Neural cell (in vitro differentiated cells): ENCODE results near the gene SLC6A11. TPM values are rescaled to one million over a fixed set of nuclear protein-coding genes. Genes with fewer than 3 reads are reported as not detected.

ENCODE experiments used
- H2AFZ ChIP-seq: fragments of 200-600, 300-800 bp; sonication (generic), shearing (Covaris generic); 2 replicates; pipeline ENCODE4 v1.6.0; 2014; ENCODE audit warnings: low read depth, mild to moderate bottlenecking, antibody characterized with exemption, low read length, moderate library complexity
- H3F3A ChIP-seq: fragments of 200-600 bp; shearing (Covaris generic); 2 replicates; pipeline ENCODE4 v1.6.1; 2016; ENCODE audit warnings: mild to moderate bottlenecking, moderate library complexity, mixed read lengths, antibody characterized with exemption, low read length; ENCODE audit not compliant: insufficient read depth, poor library complexity, severe bottlenecking
- H3K27ac ChIP-seq: fragments of 200-600, 300-800 bp; sonication (generic), shearing (Covaris generic); 2 replicates; pipeline ENCODE4 v1.5.1; 2014; ENCODE audit warnings: mild to moderate bottlenecking, low read length, moderate library complexity
- H3K27me3 ChIP-seq: fragments of 300-800, 200-600 bp; sonication (generic), shearing (Covaris generic); 2 replicates; pipeline ENCODE4 v1.6.0; 2014; ENCODE audit warnings: mild to moderate bottlenecking, low read depth, low read length, moderate library complexity; ENCODE audit not compliant: insufficient read depth
- H3K36me3 ChIP-seq: fragments of 300-800, 200-600 bp; sonication (generic), shearing (Covaris generic); 2 replicates; pipeline ENCODE4 v1.5.1; 2014; ENCODE audit warnings: mild to moderate bottlenecking, antibody characterized with exemption, low read length, moderate library complexity; ENCODE audit not compliant: insufficient read depth
- H3K4me2 ChIP-seq: fragments of 300-800, 200-600 bp; sonication (generic), shearing (Covaris generic); 2 replicates; pipeline ENCODE4 v1.6.0; 2014; ENCODE audit warnings: mild to moderate bottlenecking, low read length
- H3K4me3 ChIP-seq: fragments of 300-800, 200-600 bp; sonication (generic), shearing (Covaris generic); 2 replicates; pipeline ENCODE4 v1.5.1; 2014; ENCODE audit warnings: mild to moderate bottlenecking, low read length, moderate library complexity
- H3K79me2 ChIP-seq: fragments of 200-600 bp; shearing (Covaris generic); replicated peaks from 2 replicates; pipeline ENCODE4 v1.6.0; 2014; ENCODE audit warnings: mild to moderate bottlenecking, low read length, moderate library complexity; ENCODE audit not compliant: insufficient read depth
- H3K9ac ChIP-seq: fragments of 300-800, 200-600 bp; sonication (generic), shearing (Covaris generic); 2 replicates; pipeline ENCODE4 v1.6.1; 2016; ENCODE audit warnings: mild to moderate bottlenecking, low read length, mixed read lengths
- H3K9me2 ChIP-seq: fragments of 200-600 bp; shearing (Covaris generic); 2 replicates; pipeline ENCODE4 v1.6.1; 2016; ENCODE audit warnings: mild to moderate bottlenecking, low read length, mixed read lengths; ENCODE audit not compliant: insufficient read depth
- H3K9me3 ChIP-seq: fragments of 200-600, 300-800 bp; sonication (generic), shearing (Covaris generic); 2 replicates; pipeline ENCODE4 v1.6.1; 2016; ENCODE audit warnings: mild to moderate bottlenecking, mixed run types, low read length, moderate library complexity, mixed read lengths
- H4K20me1 ChIP-seq: fragments of 200-600 bp; shearing (Covaris generic); 2 replicates; pipeline ENCODE4 v1.6.1; 2016; ENCODE audit warnings: mild to moderate bottlenecking, mixed run types; ENCODE audit not compliant: insufficient read depth
- EP300 ChIP-seq: fragments of 450-650 bp; conservative IDR thresholded peaks from 2 replicates; pipeline ENCODE4 v1.6.1; 2014; ENCODE audit warnings: antibody characterized with exemption, mild to moderate bottlenecking, moderate library complexity; ENCODE audit not compliant: poor library complexity, severe bottlenecking
- EZH2 ChIP-seq: fragments of 200-600, 300-800 bp; shearing (Covaris generic), sonication (generic); IDR thresholded peaks from 2 replicates; pipeline ENCODE4 v1.6.1; 2014; ENCODE audit warnings: antibody characterized with exemption, low read length, borderline replicate concordance, mild to moderate bottlenecking; ENCODE audit not compliant: insufficient read depth, poor library complexity, severe bottlenecking
- POLR2AphosphoS5 ChIP-seq: IDR thresholded peaks from 2 replicates; pipeline ENCODE4 v1.6.1; 2012
- RAD21 ChIP-seq: fragments of 450-650 bp; conservative IDR thresholded peaks from 2 replicates; pipeline ENCODE4 v1.6.1; 2014; ENCODE audit warnings: antibody characterized with exemption, mild to moderate bottlenecking, moderate library complexity
- SMC3 ChIP-seq: fragments of 450-650 bp; conservative IDR thresholded peaks from 2 replicates; pipeline ENCODE4 v1.6.1; 2014; ENCODE audit warnings: antibody characterized with exemption, mild to moderate bottlenecking, moderate library complexity; ENCODE audit not compliant: poor library complexity
- TAF1 ChIP-seq: IDR thresholded peaks from 2 replicates; pipeline ENCODE4 v1.6.1; 2012; ENCODE audit warnings: low read depth
- polyA plus RNA-seq: library from polyadenylated mRNA; depleted of rRNA; stranded (reverse); fragments of >200 nt; gene quantifications from 2 replicates; pipeline ENCODE4 v1.2.3, GENCODE V29; 2014
- TF ChIP-seq, protein P1 (sequence below): IDR thresholded peaks from 2 replicates; pipeline ENCODE4 v1.6.1; 2012; ENCODE audit warnings: borderline replicate concordance
- TF ChIP-seq, protein P2 (sequence below): fragments of 450-650 bp; IDR thresholded peaks from 2 replicates; pipeline ENCODE4 v1.5.1; 2014; ENCODE audit warnings: antibody characterized with exemption, mild to moderate bottlenecking, moderate library complexity; ENCODE audit not compliant: poor library complexity, severe bottlenecking

Gene SLC6A11
- polyA plus RNA-seq, 1 donor from 2014 or later, result 4.2 TPM

DNA sequence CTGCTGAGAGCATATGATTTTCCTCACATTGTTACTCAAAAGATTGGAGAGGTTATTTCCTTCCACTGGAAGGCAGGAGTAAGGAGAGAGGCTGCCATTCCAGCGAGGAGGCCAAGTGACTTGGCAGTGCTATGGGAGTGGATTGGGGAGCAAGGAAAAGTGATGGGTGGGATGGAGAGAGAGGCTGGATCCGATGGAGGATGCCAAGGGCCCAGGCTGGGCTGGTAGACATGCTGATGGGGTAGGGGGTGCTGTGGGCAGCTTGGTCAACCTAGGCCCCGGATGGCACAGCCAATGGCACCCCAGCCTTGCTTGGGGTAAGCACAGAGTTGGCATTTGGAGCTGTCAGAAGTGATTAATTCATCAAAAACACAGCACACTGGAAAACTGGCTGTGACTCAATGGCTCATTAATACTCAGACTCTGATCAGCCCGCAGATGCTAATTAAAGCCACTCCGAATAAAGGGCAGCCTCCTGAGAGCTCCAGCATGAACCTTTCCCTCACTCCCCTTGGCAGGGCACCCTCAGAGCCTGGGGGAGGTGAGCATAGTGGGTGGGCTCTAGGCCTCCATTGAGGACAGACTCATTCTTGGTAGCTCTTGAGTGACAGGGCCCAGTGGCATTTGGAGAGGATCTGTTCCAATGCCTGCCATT lies 154.4 kb downstream of the SLC6A11 start:
- H3F3A ChIP-seq, result no peaks in the 10 kb centered on the region
- no peaks in the 10 kb centered on the region for H3K9me3 ChIP-seq
- no peak overlapping the region for H3K4me3 ChIP-seq
- H3K27me3 ChIP-seq, result no peaks in the 10 kb centered on the region
- no peaks in the 10 kb centered on the region for H4K20me1 ChIP-seq
- H3K79me2 ChIP-seq, result no peaks in the 10 kb centered on the region
- H3K9me2 ChIP-seq, result no peaks in the 10 kb centered on the region
- no peak for TF ChIP-seq EP300
- no peak overlapping the region for H2AFZ ChIP-seq
- no peak overlapping the region for H3K27ac ChIP-seq
- H3K9ac ChIP-seq, result no peak overlapping the region
- H3K4me2 ChIP-seq, result no peak overlapping the region
- H3K36me3 ChIP-seq, result no peaks in the 10 kb centered on the region

DNA sequence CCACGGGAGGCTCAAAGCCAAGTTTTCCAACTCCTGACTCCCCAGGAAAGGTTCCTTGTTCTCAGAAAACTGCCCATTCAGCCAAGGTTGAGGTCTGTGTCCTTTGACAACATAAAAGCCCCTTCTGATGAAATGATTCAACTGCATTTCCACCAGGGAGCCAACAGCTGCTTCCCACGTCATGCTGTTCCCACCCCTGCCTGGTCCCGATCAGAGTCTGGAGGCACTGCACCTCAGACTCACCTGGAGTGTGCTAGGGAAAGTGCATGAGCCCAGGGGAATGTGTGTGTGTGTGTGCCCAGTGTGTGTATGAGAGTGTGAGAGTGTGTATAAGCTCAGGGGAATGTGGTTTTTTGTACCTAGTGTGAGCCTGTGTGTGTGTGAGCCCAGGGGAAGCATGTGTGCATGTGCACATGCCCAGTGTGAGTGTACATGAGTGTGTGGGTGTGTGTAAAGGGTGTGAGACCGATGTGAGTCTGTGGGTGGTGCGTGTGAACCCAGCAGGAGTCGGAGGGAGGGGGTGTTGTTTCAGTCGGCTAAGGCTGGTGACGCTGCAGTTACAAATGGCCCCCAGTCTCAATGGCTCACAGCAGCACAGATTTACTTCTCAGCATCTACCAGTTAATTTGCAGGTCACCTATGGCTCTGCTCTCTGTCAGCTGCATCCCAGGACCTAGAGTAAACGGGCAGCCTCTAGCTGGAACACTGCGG lies 156.2 kb downstream of the SLC6A11 start:
- no peaks in the 10 kb centered on the region for H3K36me3 ChIP-seq
- no peaks in the 10 kb centered on the region for H4K20me1 ChIP-seq
- no peaks in the 10 kb centered on the region for H3K9me2 ChIP-seq
- no peak overlapping the region for H3K4me2 ChIP-seq
- H3K27ac ChIP-seq, result peak overlapping the region; percentile 48
- TF ChIP-seq, protein P1, sequence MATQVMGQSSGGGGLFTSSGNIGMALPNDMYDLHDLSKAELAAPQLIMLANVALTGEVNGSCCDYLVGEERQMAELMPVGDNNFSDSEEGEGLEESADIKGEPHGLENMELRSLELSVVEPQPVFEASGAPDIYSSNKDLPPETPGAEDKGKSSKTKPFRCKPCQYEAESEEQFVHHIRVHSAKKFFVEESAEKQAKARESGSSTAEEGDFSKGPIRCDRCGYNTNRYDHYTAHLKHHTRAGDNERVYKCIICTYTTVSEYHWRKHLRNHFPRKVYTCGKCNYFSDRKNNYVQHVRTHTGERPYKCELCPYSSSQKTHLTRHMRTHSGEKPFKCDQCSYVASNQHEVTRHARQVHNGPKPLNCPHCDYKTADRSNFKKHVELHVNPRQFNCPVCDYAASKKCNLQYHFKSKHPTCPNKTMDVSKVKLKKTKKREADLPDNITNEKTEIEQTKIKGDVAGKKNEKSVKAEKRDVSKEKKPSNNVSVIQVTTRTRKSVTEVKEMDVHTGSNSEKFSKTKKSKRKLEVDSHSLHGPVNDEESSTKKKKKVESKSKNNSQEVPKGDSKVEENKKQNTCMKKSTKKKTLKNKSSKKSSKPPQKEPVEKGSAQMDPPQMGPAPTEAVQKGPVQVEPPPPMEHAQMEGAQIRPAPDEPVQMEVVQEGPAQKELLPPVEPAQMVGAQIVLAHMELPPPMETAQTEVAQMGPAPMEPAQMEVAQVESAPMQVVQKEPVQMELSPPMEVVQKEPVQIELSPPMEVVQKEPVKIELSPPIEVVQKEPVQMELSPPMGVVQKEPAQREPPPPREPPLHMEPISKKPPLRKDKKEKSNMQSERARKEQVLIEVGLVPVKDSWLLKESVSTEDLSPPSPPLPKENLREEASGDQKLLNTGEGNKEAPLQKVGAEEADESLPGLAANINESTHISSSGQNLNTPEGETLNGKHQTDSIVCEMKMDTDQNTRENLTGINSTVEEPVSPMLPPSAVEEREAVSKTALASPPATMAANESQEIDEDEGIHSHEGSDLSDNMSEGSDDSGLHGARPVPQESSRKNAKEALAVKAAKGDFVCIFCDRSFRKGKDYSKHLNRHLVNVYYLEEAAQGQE, result no peak
- TF ChIP-seq RAD21, result no peak
- no peak for TF ChIP-seq SMC3
- TF ChIP-seq, protein P2, sequence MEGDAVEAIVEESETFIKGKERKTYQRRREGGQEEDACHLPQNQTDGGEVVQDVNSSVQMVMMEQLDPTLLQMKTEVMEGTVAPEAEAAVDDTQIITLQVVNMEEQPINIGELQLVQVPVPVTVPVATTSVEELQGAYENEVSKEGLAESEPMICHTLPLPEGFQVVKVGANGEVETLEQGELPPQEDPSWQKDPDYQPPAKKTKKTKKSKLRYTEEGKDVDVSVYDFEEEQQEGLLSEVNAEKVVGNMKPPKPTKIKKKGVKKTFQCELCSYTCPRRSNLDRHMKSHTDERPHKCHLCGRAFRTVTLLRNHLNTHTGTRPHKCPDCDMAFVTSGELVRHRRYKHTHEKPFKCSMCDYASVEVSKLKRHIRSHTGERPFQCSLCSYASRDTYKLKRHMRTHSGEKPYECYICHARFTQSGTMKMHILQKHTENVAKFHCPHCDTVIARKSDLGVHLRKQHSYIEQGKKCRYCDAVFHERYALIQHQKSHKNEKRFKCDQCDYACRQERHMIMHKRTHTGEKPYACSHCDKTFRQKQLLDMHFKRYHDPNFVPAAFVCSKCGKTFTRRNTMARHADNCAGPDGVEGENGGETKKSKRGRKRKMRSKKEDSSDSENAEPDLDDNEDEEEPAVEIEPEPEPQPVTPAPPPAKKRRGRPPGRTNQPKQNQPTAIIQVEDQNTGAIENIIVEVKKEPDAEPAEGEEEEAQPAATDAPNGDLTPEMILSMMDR, result no peak
- no peak for TF ChIP-seq TAF1
- TF ChIP-seq EZH2, result no peak
- TF ChIP-seq POLR2AphosphoS5, result no peak
- TF ChIP-seq EP300, result no peak
- no peak overlapping the region for H2AFZ ChIP-seq
- H3K4me3 ChIP-seq, result no peak overlapping the region
- no peaks in the 10 kb centered on the region for H3K9me3 ChIP-seq
- no peaks in the 10 kb centered on the region for H3K27me3 ChIP-seq
- H3K9ac ChIP-seq, result peak overlapping the region; percentile 31
- no peaks in the 10 kb centered on the region for H3K79me2 ChIP-seq
- H3F3A ChIP-seq, result no peaks in the 10 kb centered on the region
